Activated CD8-positive, alpha-beta T cell treated with anti-CD3 and anti-CD28 coated beads, Interleukin-2, amount 10 ng/mL, durations not matched to agents 7 days and 5 days (primary cell): ENCODE measurements around the gene RNASEH2B. TPM values are rescaled to one million over a fixed set of nuclear protein-coding genes. Genes with fewer than 3 reads are reported as not detected.

Source experiments
- ATAC-seq: fragments of 150-1000 bp; cut with Tn5 transposase; one replicate; pipeline ENCODE4 v1.10.0; 2021; ENCODE audit warnings: moderate library complexity
- CTCF ChIA-PET: fragments of 350-600 bp; sonication (Branson Sonifier 250); formaldehyde crosslinking; loops from one replicate; lab custom pipeline; 2021; ENCODE audit warnings: antibody characterized with exemption; lab: Charles Lee
- POLR2A ChIA-PET: fragments of 350-600 bp; sonication (Branson Sonifier 250); formaldehyde crosslinking; loops from one replicate; lab custom pipeline; 2021; ENCODE audit warnings: antibody characterized with exemption; lab: Charles Lee
- DNase-seq: peaks from one replicate; pipeline ENCODE4 v3.0.0-alpha.2; 2020
- H3K27ac Mint-ChIP-seq: one replicate; pipeline ENCODE4 v1.8.0; 2021; ENCODE audit warnings: mild to moderate bottlenecking, mixed read lengths
- H3K27me3 Mint-ChIP-seq: one replicate; pipeline ENCODE4 v1.8.0; 2021; ENCODE audit warnings: low read depth, mixed read lengths
- H3K36me3 Mint-ChIP-seq: one replicate; pipeline ENCODE4 v1.8.0; 2021; ENCODE audit warnings: low read depth, mixed read lengths
- H3K4me1 Mint-ChIP-seq: one replicate; pipeline ENCODE4 v1.8.0; 2021; ENCODE audit warnings: low read depth, mixed read lengths
- H3K4me3 Mint-ChIP-seq: one replicate; pipeline ENCODE4 v1.8.0; 2021; ENCODE audit warnings: mild to moderate bottlenecking, mixed read lengths
- H3K9me3 Mint-ChIP-seq: one replicate; pipeline ENCODE4 v1.8.0; 2022; ENCODE audit warnings: mixed read lengths; ENCODE audit not compliant: insufficient read depth
- total RNA-seq, 2 experiments: library from RNA; stranded (reverse); gene quantifications; one replicate each; pipeline ENCODE4 v1.2.3, GENCODE V29; 2021

Gene RNASEH2B
- total RNA-seq, 2 experiments from 2014 or later = 105 to 107 TPM

DNA sequence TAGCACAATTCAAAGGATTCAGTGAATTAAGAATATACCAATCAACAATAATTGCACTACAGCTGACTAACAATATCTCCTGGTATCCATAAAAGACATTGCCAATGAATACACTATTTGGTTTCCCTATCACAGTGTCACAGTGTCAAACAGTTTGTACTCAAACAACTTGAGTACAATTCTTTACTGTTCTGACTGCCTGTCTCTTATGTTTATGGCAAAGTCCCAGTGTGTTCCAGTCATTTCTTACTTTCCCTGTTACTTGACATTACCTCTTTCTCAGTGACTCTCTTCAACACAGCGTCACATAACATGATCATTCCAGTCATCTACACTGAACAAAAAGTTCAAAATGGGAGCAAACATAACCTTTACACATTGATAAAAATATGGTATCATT lies 21.2 kb upstream of the RNASEH2B start:
- DNase-seq (no peak), ATAC-seq (no peak)
- CTCF ChIA-PET = interaction anchor here (0.8 kb wide), 1 partner anchor 24 kb away, joined by 3 read pairs; no protein-coding TSS in a partner anchor
- POLR2A ChIA-PET = no interaction called here
- Mint-ChIP-seq H3K36me3 (peaks cover 5% of the 10 kb centered on the region), H3K27me3 (no peaks in the 10 kb centered on the region), H3K4me3 (no peak overlapping the region), H3K27ac (no peak overlapping the region), H3K4me1 (peaks cover 31% of the 10 kb centered on the region), H3K9me3 (no peaks in the 10 kb centered on the region)

DNA sequence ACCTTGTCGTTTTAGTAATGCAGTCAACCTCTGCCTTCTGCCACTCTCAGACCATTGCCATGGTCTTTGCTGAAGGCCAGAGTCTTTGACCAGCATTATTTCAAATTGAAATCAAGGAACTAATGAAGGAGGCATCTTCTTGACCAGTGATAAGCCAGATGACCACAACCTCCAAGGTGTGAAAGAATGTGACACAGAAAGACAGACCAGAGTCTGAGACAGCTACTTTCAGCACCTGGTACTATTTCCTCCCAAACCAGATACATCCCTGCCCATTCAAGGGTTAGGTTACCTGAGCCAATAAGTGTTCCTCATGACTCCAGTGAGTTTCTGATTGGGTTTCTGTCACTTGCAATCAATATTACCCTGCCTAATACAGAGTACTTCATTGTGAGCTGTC lies 20.3 kb upstream of the RNASEH2B start:
- CTCF ChIA-PET = interaction anchor here (0.8 kb wide), 1 partner anchor 23 kb away, joined by 3 read pairs; no protein-coding TSS in a partner anchor
- peaks cover 10% of the 10 kb centered on the region for H3K36me3 Mint-ChIP-seq

DNA sequence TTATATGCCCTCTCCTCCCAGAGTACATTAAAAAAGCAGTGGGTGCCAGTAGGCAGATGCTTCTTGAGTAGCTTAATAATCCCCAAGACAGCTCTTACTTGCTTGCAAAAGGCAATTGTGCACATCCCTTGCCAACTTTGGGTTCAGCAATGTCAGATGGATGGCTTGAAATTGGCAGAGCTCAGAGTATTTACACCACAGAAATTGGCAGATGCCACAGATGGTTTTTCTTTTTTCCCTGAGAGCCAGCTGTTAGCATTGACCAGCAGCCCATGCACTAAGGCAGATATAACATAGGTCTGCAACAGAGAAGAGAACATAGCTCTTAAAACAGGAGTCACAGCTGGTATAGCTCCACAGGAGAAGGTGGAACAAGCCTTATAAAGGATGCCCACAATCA lies 18.4 kb upstream of the RNASEH2B start:
- Mint-ChIP-seq H3K4me1 (peaks cover 49% of the 10 kb centered on the region), H3K4me3 (no peak overlapping the region), H3K27ac (peak overlapping the region; percentile 98), H3K36me3 (peaks cover 17% of the 10 kb centered on the region), H3K9me3 (peaks cover 6% of the 10 kb centered on the region), H3K27me3 (no peaks in the 10 kb centered on the region)
- ChIA-PET POLR2A (interaction anchor here (0.6 to 6.3 kb wide), 7 partner anchors 19 to 810 kb away, joined by 3 to 100 read pairs (median 4); partner anchors contain the start of gene RNASEH2B), CTCF (interaction anchor here (0.7 to 6.3 kb wide), 9 partner anchors 11 to 915 kb away, joined by 3 to 91 read pairs (median 6); partner anchors contain the start of gene RNASEH2B)
- DNase-seq (no peak), ATAC-seq (no peak)

More for the DNA sequence above, 20.3 kb upstream of the RNASEH2B start:
- POLR2A ChIA-PET = no interaction called here
- Mint-ChIP-seq H3K4me3 (no peak overlapping the region), H3K4me1 (peaks cover 41% of the 10 kb centered on the region), H3K27me3 (no peaks in the 10 kb centered on the region), H3K27ac (no peak overlapping the region), H3K9me3 (no peaks in the 10 kb centered on the region)
- ATAC-seq (no peak), DNase-seq (no peak)

DNA sequence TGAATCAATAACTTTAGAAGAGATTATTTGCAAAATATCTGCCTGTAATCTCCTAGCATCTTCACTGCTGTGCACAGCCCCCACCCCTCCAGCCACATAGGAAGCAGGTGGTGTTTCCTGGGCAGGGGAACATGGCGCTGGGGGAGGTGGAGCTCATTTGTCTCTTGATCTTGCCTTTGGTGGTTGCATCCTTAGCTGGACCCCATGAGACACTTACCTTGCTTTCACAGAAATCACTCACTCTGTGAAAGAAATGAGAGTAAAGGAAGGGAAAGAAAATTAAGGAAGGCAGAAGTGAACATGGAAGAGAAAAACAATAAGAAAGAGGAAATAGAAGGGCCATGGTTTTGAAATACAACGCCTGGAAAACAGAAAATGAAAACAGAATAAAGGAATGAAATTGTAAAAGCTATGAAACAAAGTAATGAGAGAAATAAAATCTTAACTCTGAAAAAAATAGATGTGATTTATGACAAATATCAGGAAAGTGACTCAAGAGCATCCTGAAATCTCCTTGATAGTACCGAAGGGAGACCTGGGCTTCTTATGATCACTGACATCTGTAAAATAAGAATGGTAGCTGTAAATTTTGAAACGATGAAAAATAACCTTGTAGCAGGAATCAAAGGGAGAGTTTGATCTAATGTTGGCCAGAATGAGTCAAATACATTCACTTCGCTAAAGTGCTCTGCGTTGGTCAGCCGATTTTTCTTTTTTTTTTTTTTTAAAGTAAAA lies 17.2 kb upstream of the RNASEH2B start:
- POLR2A ChIA-PET = interaction anchor here (0.6 to 6.3 kb wide), 11 partner anchors 10 to 896 kb away, joined by 3 to 100 read pairs (median 5); partner anchors contain the start of genes RNASEH2B and TRIM13
- CTCF ChIA-PET = interaction anchor here (0.9 to 6.3 kb wide), 14 partner anchors 8 to 916 kb away, joined by 3 to 91 read pairs (median 4); partner anchors contain the start of gene RNASEH2B
- H3K4me1 Mint-ChIP-seq = peaks cover 52% of the 10 kb centered on the region
- peaks cover 6% of the 10 kb centered on the region for H3K9me3 Mint-ChIP-seq
- peaks cover 18% of the 10 kb centered on the region for H3K36me3 Mint-ChIP-seq
- ATAC-seq (peak; percentile 57), DNase-seq (peak; percentile 70)
- no peaks in the 10 kb centered on the region for H3K27me3 Mint-ChIP-seq
- H3K27ac Mint-ChIP-seq = peak overlapping the region; percentile 98
- peak overlapping the region; percentile 70 for H3K4me3 Mint-ChIP-seq

- DNase-seq = peak; percentile 61
- CTCF ChIA-PET = interaction anchor here (0.6 to 6.3 kb wide), 13 partner anchors 9 to 957 kb away, joined by 3 to 91 read pairs (median 4); partner anchors contain the start of genes RNASEH2B and SPRYD7
- H3K9me3 Mint-ChIP-seq = peaks cover 6% of the 10 kb centered on the region
- H3K4me1 Mint-ChIP-seq = peaks cover 52% of the 10 kb centered on the region
- POLR2A ChIA-PET = interaction anchor here (0.6 to 6.3 kb wide), 10 partner anchors 9 to 897 kb away, joined by 3 to 100 read pairs (median 5); partner anchors contain the start of genes RNASEH2B and TRIM13
- H3K27ac Mint-ChIP-seq = peak overlapping the region; percentile 94
- H3K4me3 Mint-ChIP-seq = peak overlapping the region; percentile 62
- H3K27me3 Mint-ChIP-seq = no peaks in the 10 kb centered on the region
- peaks cover 18% of the 10 kb centered on the region for H3K36me3 Mint-ChIP-seq
- ATAC-seq = peak; percentile 94
Measured at GRCh38 chr13:50893211-50893852, 16.3 kb upstream of the RNASEH2B start.

- ATAC-seq = no peak
- peak overlapping the region; percentile 94 for H3K27ac Mint-ChIP-seq
- peaks cover 6% of the 10 kb centered on the region for H3K9me3 Mint-ChIP-seq
- POLR2A ChIA-PET = interaction anchor here (1.3 to 6.3 kb wide), 4 partner anchors 17 to 897 kb away, joined by 5 to 100 read pairs (median 15); partner anchors contain the start of genes RNASEH2B and TRIM13
- no peak for DNase-seq
- peaks cover 18% of the 10 kb centered on the region for H3K36me3 Mint-ChIP-seq
- H3K4me3 Mint-ChIP-seq = peak overlapping the region; percentile 62
- no peaks in the 10 kb centered on the region for H3K27me3 Mint-ChIP-seq
- peaks cover 52% of the 10 kb centered on the region for H3K4me1 Mint-ChIP-seq
- CTCF ChIA-PET = interaction anchor here (1.0 to 6.3 kb wide), 5 partner anchors 14 to 93 kb away, joined by 3 to 91 read pairs (median 19); partner anchors contain the start of gene RNASEH2B
Measured at GRCh38 chr13:50894012-50894411, 15.6 kb upstream of the RNASEH2B start.

DNA sequence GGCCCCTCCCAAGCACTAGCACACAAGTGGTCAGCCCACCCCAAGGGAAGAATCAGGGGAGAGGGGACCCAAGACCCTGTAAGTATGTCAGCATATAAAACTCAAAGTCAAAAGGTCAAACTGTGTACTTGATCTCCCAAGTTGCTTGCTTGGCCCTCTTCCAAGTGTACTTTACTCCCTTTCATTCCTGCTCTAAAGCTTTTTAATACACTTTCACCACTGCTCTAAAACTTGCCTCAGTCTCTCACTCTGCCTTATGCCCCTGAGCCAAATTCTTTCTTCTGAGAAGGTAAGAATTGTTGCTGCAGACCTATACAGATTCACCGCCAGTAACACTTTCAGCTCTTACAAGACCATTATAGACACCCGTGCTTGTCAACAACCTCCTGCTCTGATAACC lies 15.1 kb upstream of the RNASEH2B start:
- Mint-ChIP-seq H3K36me3 (peaks cover 18% of the 10 kb centered on the region), H3K9me3 (peaks cover 6% of the 10 kb centered on the region), H3K4me1 (peaks cover 52% of the 10 kb centered on the region), H3K4me3 (no peak overlapping the region), H3K27ac (peak overlapping the region; percentile 94), H3K27me3 (no peaks in the 10 kb centered on the region)
- ChIA-PET POLR2A (interaction anchor here (1.3 to 6.3 kb wide), 3 partner anchors 16 to 813 kb away, joined by 5 to 100 read pairs (median 21); partner anchors contain the start of gene RNASEH2B), CTCF (interaction anchor here (1.4 to 6.3 kb wide), 4 partner anchors 14 to 89 kb away, joined by 3 to 91 read pairs (median 24); partner anchors contain the start of gene RNASEH2B)
- DNase-seq (no peak), ATAC-seq (no peak)

DNA sequence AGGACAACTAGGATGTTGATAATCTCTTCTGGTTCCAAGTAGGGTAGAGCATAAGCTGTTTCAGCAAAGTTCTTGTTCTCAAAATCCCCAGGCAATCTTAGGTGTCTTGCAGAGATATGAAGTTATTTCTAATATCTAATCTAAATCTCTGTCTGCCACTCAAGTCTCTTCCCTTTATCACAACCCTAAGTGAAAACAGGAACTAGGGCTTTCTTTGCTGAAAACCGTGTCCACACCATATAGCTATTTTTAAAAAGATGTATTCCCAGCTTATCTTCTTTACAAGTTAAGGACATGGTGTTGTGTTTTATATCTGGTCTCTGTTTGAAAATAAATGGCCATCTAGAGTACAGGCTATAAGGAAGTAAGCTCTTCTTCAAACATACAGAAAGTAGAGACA lies 11.3 kb upstream of the RNASEH2B start:
- no peak for ATAC-seq
- no peak overlapping the region for H3K27ac Mint-ChIP-seq
- POLR2A ChIA-PET = no interaction called here
- H3K9me3 Mint-ChIP-seq = peaks cover 6% of the 10 kb centered on the region
- peaks cover 16% of the 10 kb centered on the region for H3K36me3 Mint-ChIP-seq
- no peak for DNase-seq
- no peaks in the 10 kb centered on the region for H3K27me3 Mint-ChIP-seq
- peaks cover 23% of the 10 kb centered on the region for H3K4me1 Mint-ChIP-seq
- CTCF ChIA-PET = interaction anchor here (1.3 to 1.5 kb wide), 2 partner anchors 9 to 11 kb away, joined by 3 to 4 read pairs; no protein-coding TSS in a partner anchor
- H3K4me3 Mint-ChIP-seq = no peak overlapping the region

DNA sequence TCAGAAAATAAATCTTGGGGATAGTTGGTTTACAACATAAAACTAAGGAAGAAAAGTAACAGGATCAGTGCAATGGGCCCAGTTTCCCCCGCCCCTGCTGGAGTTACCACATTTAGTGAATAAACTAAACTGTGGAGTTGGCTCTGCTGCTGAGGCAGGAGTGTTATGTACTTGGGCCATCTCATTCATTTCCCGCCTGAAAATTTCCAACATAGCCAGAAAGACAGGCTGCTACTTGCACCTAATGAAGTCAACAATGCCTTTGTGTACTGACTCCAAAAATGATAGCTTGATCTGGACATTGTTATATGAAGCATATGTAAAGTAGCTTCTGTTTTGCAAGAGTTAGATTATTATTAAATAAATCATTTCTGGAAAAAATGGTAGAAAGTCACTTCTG lies 7.9 kb upstream of the RNASEH2B start:
- Mint-ChIP-seq H3K27ac (no peak overlapping the region), H3K27me3 (no peaks in the 10 kb centered on the region), H3K36me3 (peaks cover 3% of the 10 kb centered on the region), H3K4me3 (no peak overlapping the region), H3K4me1 (peaks cover 8% of the 10 kb centered on the region), H3K9me3 (no peaks in the 10 kb centered on the region)
- POLR2A ChIA-PET = interaction anchor here (1.5 kb wide), 2 partner anchors 8 to 10 kb away, joined by 4 to 5 read pairs; no protein-coding TSS in a partner anchor
- CTCF ChIA-PET = interaction anchor here (0.9 to 1.4 kb wide), 4 partner anchors 10 to 101 kb away, joined by 3 to 4 read pairs (median 4); no protein-coding TSS in a partner anchor
- ATAC-seq (no peak), DNase-seq (no peak)

GRCh38 chr13:50905256-50905655 lies 4.3 kb upstream of the RNASEH2B start:
- H3K4me1 Mint-ChIP-seq = peaks cover 24% of the 10 kb centered on the region
- no peaks in the 10 kb centered on the region for H3K9me3 Mint-ChIP-seq
- DNase-seq = no peak
- ChIA-PET CTCF (no interaction called here), POLR2A (interaction anchor here (1.4 kb wide), 1 partner anchor 13 kb away, joined by 6 read pairs; no protein-coding TSS in a partner anchor)
- no peak for ATAC-seq
- H3K27ac Mint-ChIP-seq = no peak overlapping the region
- peaks cover 3% of the 10 kb centered on the region for H3K36me3 Mint-ChIP-seq
- no peaks in the 10 kb centered on the region for H3K27me3 Mint-ChIP-seq
- no peak overlapping the region for H3K4me3 Mint-ChIP-seq

GRCh38 chr13:50907781-50908180 lies 1.8 kb upstream of the RNASEH2B start:
- ChIA-PET POLR2A (interaction anchor here (1.9 kb wide), 1 partner anchor 826 kb away, joined by 6 read pairs; no protein-coding TSS in a partner anchor), CTCF (interaction anchor here (1.2 to 2.9 kb wide), 4 partner anchors 10 to 107 kb away, joined by 4 to 29 read pairs (median 8); no protein-coding TSS in a partner anchor)
- no peak overlapping the region for H3K4me3 Mint-ChIP-seq
- peaks cover 36% of the 10 kb centered on the region for H3K4me1 Mint-ChIP-seq
- no peaks in the 10 kb centered on the region for H3K9me3 Mint-ChIP-seq
- no peak for ATAC-seq
- peaks cover 12% of the 10 kb centered on the region for H3K36me3 Mint-ChIP-seq
- peak overlapping the region; percentile 32 for H3K27ac Mint-ChIP-seq
- H3K27me3 Mint-ChIP-seq = no peaks in the 10 kb centered on the region
- no peak for DNase-seq
